Transverse colon (tissue), 3 donors: ENCODE results near the gene ATP13A5.

Experiments used
- POLR2A ChIP-seq: fragments of 450-650 bp; IDR thresholded peaks from one replicate; pipeline ENCODE4 v1.6.1; 2016; ENCODE audit warnings: antibody characterized with exemption, mild to moderate bottlenecking, moderate library complexity
- TF ChIP-seq, protein P1 (sequence below), 5 experiments: fragments of 200-600 bp in 3 of 5; fragments of 450-650 bp in 2 of 5; sonication (generic) in 3 of 5; IDR thresholded peaks; 1 replicate in 2 of 5; 2 replicates in 3 of 5; pipeline ENCODE4 v1.5.1; 2016 to 2017; ENCODE audit warnings: antibody characterized with exemption in 5 of 5, inconsistent platforms in 3 of 5, mild to moderate bottlenecking in 2 of 5, moderate library complexity in 1 of 5

DNA sequence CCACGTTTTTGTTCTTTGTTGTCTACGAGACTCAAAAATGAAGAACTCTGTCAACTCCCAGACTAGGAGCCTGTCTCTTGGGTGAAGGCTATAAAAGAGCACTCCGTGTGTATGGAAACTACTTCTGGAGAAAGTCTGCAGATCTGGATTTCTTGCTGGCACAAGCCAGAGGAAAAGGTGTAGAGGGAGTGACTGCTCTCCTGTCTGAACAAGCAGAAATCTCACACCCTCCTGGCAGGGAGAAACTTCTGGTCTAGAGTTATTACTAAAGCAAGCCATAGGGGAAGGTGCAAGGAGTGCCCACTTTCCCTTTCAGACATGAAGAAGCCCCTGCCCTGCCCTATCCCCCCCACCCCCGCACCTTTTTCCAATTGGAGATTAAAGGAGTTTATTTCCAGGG is 128.1 kb downstream of the ATP13A5 start:
- TF ChIP-seq POLR2A, result no peak
- TF ChIP-seq, protein P1, sequence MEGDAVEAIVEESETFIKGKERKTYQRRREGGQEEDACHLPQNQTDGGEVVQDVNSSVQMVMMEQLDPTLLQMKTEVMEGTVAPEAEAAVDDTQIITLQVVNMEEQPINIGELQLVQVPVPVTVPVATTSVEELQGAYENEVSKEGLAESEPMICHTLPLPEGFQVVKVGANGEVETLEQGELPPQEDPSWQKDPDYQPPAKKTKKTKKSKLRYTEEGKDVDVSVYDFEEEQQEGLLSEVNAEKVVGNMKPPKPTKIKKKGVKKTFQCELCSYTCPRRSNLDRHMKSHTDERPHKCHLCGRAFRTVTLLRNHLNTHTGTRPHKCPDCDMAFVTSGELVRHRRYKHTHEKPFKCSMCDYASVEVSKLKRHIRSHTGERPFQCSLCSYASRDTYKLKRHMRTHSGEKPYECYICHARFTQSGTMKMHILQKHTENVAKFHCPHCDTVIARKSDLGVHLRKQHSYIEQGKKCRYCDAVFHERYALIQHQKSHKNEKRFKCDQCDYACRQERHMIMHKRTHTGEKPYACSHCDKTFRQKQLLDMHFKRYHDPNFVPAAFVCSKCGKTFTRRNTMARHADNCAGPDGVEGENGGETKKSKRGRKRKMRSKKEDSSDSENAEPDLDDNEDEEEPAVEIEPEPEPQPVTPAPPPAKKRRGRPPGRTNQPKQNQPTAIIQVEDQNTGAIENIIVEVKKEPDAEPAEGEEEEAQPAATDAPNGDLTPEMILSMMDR (IDR thresholded peaks at IDR 0.05), result no peak
